ENCODE results near the gene TMEFF2.

The TMEFF2 gene

GRCh38 chr2:192005211-192005610, 189.5 kb downstream of the TMEFF2 start:
- DNase-seq: no peak

DNA sequence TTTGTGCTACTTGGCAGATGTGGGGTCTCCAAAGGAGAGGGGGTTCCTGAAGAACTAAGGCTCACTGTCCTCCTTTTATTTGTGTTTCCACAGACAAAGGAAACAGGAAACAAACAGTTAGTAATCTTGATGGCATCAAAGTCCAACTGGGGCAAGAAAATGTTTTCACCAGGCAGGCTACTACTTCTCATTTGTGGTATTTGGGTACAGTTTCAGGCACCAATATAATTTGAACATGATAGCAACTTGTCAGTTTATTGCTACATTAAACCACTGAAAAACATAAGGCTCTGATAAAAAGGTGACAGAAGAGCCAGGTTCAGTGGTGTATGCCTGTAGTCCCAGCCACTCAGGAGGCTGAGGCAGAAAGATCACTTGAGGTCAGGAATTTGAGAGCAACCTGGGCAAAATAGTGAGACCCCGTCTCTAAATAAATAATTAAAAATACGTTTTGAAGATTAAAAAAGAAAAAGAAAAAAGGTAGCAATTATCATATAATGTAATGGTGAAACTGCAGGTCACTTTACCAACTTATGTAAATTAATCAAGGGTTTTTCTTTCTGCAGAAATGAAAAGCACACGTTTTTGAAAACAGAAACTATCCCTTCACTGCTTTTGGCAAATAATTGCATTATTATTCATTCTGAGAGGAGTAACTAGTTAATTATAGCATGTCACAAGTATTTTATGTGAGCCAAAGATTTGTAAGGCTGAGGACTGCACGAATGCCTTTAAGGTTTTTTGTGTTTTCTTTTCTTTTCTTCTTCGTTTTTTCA, 190.4 kb downstream of the TMEFF2 start:
- no peak for DNase-seq

DNA sequence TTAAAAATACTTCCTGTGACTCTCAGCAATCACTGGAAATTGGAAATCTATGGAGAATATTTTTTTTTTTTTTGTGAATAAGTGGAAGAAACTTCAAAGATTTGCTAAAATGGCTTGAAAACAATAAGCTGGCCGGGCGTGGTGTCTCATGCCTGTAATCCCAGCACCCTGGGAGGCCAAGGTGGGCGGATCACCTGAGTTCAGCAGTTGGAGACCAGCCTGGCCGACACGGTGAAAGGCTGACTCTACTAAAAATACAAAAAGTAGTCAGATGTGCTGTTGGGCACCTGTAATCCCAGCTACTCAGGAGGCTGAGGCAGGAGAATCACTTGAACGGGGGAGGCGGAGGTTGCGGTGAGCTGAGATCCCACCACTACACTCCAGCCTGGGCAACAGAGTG, 192.3 kb downstream of the TMEFF2 start:
- no peak for DNase-seq

DNA sequence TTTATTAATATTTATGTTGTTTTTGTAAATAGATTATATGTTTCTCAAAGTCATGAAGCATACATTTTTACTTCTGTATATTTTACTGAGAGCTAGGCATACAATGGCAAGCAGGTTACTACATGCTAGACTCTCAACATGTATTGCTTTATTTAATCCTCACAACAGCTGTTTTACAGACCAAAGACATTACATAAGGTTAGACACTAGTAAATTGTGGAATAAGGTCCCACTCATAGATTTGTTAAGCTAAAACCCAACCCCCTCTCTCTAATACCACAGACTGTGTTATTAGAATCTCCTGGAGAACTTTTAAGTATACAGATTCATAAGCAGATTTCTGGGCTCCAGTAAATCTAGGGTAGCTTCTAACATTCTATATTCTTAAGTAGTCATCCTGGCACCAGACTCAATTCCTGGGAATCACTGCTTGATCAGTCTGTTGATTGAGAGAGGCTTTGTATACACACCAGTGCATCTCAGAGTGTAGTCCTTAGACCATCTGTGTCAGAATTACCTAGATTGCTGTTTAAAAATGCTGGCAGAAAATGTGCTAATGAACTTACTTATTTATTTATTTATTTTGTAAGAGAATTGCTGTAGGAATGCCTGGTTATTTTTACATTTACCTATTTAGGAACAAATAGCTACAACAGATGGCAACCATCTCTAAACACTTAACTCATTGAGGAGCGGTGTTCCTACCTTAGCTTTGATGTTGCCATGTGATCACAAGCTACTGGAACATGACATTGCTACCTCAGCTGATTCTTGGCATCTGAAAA, 194.3 kb downstream of the TMEFF2 start:
- peak; percentile 91 for DNase-seq

DNA sequence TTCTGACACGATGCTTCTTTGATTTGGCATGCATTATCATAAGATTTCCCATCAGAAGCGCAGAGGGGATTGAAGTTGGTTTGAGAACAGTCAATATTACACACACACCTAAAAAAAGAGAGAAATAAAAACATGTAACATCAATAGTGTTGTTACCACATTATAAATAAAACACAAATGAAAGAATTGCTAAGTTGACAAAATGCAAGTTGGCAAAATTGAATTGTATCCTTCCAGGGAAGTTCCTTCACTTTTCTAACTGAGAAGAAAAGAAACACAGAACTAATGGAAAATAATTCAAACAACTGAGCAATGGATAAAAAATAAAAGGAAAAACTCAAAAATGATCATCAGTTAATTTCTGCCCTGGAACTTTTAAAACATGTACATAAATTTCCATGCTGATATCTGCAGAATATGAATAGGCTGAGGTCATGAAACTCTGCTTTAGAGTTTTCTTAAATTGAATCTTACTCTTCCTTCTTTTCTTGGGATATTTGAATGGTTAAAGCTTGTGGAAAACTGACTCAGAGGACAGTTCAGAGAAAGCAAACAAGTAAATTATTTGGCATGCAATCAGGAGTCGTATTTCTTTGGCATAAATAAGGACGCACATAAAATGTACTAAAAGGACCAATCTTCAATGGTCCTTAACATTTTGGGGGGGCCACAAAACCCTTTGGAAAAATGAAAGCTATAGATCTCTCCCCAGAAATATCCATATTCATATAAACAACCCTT, 195.5 kb downstream of the TMEFF2 start:
- DNase-seq: no peak

DNA sequence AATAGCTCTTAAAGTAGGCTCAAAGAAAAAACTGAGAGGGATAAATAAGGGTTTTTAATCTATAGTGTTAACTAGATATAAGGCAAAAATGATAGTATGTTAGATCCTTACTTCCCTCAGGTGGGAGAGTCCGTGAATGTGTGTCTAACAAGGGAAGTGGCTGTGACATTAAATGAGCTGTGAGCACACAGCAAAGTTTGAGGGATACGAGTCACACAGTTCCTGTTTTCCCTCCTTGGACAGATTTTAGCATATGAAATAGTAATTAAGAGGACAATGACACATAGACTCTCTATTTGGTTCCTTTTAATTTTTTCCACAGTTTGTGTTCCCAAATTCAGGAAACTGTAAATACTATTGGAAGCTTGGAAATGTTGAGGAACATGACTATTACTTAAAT, 199.4 kb downstream of the TMEFF2 start:
- no peak for DNase-seq

DNA sequence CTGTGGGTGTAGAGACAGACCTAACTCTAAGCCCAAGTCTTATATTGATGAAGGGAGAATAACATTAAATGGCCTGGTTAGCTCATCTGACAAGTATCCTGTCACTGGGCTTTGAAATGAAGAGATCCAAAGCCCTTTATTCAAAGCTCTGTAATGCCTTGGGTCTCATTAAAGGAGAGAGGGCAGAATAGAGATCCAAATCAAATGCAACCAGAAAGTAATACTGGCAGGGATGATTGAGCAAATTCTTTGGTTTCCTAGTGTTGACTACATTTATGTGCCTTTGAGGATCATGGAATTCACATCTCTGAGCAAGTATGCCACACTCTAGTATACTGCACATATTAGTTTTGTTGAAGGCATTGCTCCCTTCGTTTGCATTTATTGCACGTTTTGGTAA, 200.0 kb downstream of the TMEFF2 start:
- DNase-seq: no peak

GRCh38 chr2:191991442-191991841, 203.3 kb downstream of the TMEFF2 start:
- DNase-seq: no peak

DNA sequence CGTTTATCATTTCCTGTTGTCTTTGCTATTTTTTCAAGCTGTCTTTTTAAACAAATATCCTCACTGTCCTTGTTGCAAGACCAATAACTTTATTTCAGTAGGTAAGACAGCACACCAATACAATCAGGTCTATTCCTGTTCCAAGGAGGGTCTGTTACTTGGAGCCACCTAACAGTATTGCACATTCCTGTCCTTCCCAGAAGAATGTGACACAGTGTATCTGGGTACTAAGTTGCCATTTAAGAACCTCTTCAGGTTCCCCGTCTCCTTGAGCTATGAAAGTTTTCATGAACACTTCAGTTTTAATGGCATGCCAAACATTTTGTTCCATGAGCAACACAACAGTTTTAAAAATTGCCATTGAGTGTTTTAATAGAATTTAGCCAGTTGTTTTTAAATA, 209.0 kb downstream of the TMEFF2 start:
- no peak for DNase-seq

- no peak for DNase-seq
These were observed 211.1 kb downstream of the TMEFF2 start for GRCh38 chr2:191983591-191983990.

DNA sequence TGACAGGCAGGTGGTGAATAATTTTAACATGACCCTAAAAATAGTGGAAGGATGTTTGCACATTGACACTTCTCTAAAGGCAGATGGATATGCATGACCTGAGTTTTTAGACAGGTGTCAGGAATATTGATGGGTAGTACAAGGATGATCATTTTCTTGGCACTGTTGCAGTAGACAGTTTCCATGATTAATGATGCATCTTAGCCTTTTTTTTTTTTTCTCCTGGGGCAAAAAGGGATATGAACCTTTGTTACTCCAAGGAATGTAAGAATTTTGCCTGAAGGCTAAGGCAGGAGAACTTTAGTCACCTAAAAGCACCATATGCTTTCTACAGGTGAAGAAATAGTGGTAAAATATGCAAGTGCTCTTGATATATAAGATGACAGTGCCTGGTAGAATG, 211.5 kb downstream of the TMEFF2 start:
- no peak for DNase-seq

GRCh38 chr2:191981706-191982105, 213.0 kb downstream of the TMEFF2 start:
- DNase-seq: no peak

- no peak for DNase-seq
These were observed 214.2 kb downstream of the TMEFF2 start for GRCh38 chr2:191980483-191980882.

DNA sequence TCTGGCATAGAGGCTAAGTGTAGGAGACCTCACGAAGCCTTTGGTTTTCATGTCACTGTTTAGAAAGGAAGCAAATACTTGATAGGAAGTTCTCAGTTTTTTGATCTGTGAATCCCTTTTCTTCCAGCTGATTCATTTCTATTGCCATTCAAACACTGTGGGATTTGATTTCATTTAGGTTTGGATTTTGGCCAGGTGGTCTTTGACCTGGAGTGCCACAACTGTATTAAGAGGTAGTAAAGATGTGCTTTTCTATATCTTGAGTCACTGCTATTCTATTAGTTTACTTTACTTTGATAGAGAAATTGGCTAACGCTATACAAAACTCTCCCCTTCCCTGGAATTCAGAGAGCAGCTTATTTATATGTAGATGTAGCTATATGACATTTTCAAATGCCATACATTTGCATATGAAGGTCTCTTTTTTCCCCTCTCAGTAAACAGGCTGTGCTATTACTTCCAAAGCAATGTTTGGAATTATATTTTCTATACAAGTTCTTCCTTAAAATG, 215.5 kb downstream of the TMEFF2 start:
- no peak for DNase-seq

GRCh38 chr2:191977754-191978153, 217.0 kb downstream of the TMEFF2 start:
- DNase-seq: no peak

GRCh38 chr2:191976436-191976835, 218.3 kb downstream of the TMEFF2 start:
- no peak for DNase-seq

DNA sequence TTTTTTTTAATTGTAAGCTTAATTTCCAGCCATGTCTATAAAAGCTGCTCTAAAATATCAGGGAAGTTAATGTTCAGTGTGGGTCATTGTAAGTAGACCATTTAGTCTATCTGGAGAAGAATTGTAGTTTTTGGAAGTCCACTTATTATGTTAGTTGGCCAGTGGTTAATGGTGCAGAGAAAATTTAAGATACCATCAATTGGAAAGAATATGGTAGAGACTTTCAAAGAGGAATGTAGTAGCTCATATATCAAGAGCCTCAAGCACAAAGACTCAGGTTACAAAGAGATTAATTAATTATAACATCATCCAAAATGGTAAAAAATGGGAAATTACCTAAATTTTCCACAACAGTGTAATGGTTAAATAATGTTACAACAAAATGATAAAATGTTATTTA, 220.1 kb downstream of the TMEFF2 start:
- no peak for DNase-seq

GRCh38 chr2:191970867-191971266, 223.9 kb downstream of the TMEFF2 start:
- no peak for DNase-seq

GRCh38 chr2:191968120-191968519, 226.6 kb downstream of the TMEFF2 start:
- no peak for DNase-seq

DNA sequence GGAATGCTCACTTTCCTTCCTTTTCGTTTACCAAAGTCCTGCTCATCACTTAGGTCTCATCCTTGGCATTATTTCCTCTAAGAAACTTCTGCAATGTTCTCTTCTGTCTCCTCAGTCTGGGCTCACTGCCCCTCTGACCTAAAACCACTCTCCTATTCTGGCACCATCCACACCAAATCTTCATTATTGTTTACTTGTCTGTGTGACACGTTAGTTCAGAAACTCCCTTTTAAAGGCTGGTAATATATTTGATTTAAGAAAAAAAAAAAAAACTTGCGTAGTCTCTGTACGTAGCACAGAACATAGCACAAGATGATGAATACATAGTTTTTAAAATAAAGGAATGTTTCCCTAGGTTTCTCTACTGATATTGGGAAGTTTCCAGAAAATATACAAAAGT, 229.0 kb downstream of the TMEFF2 start:
- no peak for DNase-seq

DNA sequence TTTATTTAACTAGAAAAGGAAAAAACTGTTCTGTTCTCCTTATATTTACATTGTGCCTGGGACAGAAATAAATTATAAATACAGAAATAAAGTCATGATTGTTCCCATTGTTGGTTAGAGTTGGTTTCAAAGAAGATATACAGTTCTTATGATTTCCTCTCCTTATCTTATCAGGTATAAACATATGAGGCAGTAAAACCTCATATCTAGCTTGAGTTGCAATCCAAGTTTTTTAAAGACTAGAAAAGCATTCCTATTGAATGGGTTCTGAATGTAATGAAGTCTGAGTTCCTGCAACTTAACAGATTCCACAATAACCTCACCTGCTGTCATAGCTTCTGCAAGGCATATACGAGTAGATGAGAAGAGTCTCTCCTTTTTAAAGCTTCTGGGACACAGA, 233.2 kb downstream of the TMEFF2 start:
- DNase-seq: no peak

DNA sequence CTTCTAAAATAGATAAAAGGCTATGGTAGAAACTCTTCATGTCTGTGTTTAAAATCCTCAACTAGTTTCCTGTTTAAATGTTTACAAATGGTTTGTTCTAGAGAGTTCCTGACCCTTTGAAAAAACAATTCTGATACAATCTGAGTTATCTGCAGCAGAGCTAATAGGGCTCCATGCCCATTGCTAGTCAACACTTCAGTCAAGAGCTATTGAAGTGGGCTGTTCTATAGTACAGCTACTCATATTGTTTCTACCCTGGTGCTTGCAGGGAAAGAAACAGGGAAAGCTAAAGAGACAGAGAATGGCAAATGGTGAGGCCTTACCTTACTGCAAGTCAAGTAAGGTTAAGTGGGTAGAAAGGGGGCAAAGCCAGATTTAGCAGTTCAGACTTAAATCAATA, 235.5 kb downstream of the TMEFF2 start:
- DNase-seq: no peak
